GM19463 (cell line): ENCODE data around the gene GGTLC3.
"Not testable (repeated sequence)": the region's sequence is repeated elsewhere in the genome, so short reads cannot be mapped to it uniquely, and the experiment has no call there.

Source experiments
- ATAC-seq: cut with Tn5 transposase; IDR thresholded peaks from one replicate; pipeline ENCODE4 v1.9.1; 2021; ENCODE audit warnings: mild to moderate bottlenecking, moderate library complexity; ENCODE audit not compliant: unreplicated experiment

GGTLC3 gene

GRCh38 chr22:18522762-18523161, 4.8 kb upstream of the GGTLC3 start:
- not testable (repeated sequence) for ATAC-seq

GRCh38 chr22:18513454-18513853, 4.5 kb downstream of the GGTLC3 start:
- not testable (repeated sequence) for ATAC-seq

GRCh38 chr22:18512378-18512777, 5.6 kb downstream of the GGTLC3 start:
- ATAC-seq: not testable (repeated sequence)

- not testable (repeated sequence) for ATAC-seq
Measured at GRCh38 chr22:18511327-18511726, 6.6 kb downstream of the GGTLC3 start.

- not testable (repeated sequence) for ATAC-seq
Measured at GRCh38 chr22:18496227-18496626, 21.7 kb downstream of the GGTLC3 start.
